Measurements from ENCODE around the gene OR2F1.

DNA sequence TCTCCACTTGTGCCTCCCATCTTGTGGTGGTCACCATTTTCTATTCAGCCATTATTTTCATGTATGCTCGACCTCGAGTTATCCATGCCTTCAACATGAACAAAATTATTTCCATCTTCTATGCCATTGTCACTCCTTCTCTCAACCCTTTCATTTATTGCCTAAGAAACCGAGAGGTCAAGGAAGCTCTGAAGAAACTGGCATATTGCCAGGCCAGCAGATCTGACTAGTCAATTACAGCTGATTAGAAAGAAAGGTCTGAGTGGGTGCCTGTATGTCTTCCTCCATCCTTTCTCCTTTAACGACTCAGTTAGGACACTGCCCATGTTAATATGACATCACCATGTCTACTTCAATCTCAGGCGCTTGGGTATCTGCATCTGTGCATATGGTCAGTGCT, 50.1 kb downstream of the OR2F1 start:
- no peak for TF ChIP-seq POLR2A (IDR thresholded peaks at IDR 0.05)
- TF ChIP-seq, protein P1, sequence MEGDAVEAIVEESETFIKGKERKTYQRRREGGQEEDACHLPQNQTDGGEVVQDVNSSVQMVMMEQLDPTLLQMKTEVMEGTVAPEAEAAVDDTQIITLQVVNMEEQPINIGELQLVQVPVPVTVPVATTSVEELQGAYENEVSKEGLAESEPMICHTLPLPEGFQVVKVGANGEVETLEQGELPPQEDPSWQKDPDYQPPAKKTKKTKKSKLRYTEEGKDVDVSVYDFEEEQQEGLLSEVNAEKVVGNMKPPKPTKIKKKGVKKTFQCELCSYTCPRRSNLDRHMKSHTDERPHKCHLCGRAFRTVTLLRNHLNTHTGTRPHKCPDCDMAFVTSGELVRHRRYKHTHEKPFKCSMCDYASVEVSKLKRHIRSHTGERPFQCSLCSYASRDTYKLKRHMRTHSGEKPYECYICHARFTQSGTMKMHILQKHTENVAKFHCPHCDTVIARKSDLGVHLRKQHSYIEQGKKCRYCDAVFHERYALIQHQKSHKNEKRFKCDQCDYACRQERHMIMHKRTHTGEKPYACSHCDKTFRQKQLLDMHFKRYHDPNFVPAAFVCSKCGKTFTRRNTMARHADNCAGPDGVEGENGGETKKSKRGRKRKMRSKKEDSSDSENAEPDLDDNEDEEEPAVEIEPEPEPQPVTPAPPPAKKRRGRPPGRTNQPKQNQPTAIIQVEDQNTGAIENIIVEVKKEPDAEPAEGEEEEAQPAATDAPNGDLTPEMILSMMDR (IDR thresholded peaks at IDR 0.05) = no peak

All from prostate gland (tissue), 2 donors.